Neural cell (in vitro differentiated cells): ENCODE results near the gene EXOC3L2. TPM values are rescaled to one million over a fixed set of nuclear protein-coding genes. Genes with fewer than 3 reads are reported as not detected.

Experiments used
- H2AFZ ChIP-seq: fragments of 200-600, 300-800 bp; sonication (generic), shearing (Covaris generic); 2 replicates; pipeline ENCODE4 v1.6.0; 2014; ENCODE audit warnings: low read depth, mild to moderate bottlenecking, antibody characterized with exemption, low read length, moderate library complexity
- H3F3A ChIP-seq: fragments of 200-600 bp; shearing (Covaris generic); 2 replicates; pipeline ENCODE4 v1.6.1; 2016; ENCODE audit warnings: mild to moderate bottlenecking, moderate library complexity, mixed read lengths, antibody characterized with exemption, low read length; ENCODE audit not compliant: insufficient read depth, poor library complexity, severe bottlenecking
- H3K27ac ChIP-seq: fragments of 200-600, 300-800 bp; sonication (generic), shearing (Covaris generic); 2 replicates; pipeline ENCODE4 v1.5.1; 2014; ENCODE audit warnings: mild to moderate bottlenecking, low read length, moderate library complexity
- H3K27me3 ChIP-seq: fragments of 300-800, 200-600 bp; sonication (generic), shearing (Covaris generic); 2 replicates; pipeline ENCODE4 v1.6.0; 2014; ENCODE audit warnings: mild to moderate bottlenecking, low read depth, low read length, moderate library complexity; ENCODE audit not compliant: insufficient read depth
- H3K36me3 ChIP-seq: fragments of 300-800, 200-600 bp; sonication (generic), shearing (Covaris generic); 2 replicates; pipeline ENCODE4 v1.5.1; 2014; ENCODE audit warnings: mild to moderate bottlenecking, antibody characterized with exemption, low read length, moderate library complexity; ENCODE audit not compliant: insufficient read depth
- H3K4me2 ChIP-seq: fragments of 300-800, 200-600 bp; sonication (generic), shearing (Covaris generic); 2 replicates; pipeline ENCODE4 v1.6.0; 2014; ENCODE audit warnings: mild to moderate bottlenecking, low read length
- H3K4me3 ChIP-seq: fragments of 300-800, 200-600 bp; sonication (generic), shearing (Covaris generic); 2 replicates; pipeline ENCODE4 v1.5.1; 2014; ENCODE audit warnings: mild to moderate bottlenecking, low read length, moderate library complexity
- H3K79me2 ChIP-seq: fragments of 200-600 bp; shearing (Covaris generic); replicated peaks from 2 replicates; pipeline ENCODE4 v1.6.0; 2014; ENCODE audit warnings: mild to moderate bottlenecking, low read length, moderate library complexity; ENCODE audit not compliant: insufficient read depth
- H3K9ac ChIP-seq: fragments of 300-800, 200-600 bp; sonication (generic), shearing (Covaris generic); 2 replicates; pipeline ENCODE4 v1.6.1; 2016; ENCODE audit warnings: mild to moderate bottlenecking, low read length, mixed read lengths
- H3K9me2 ChIP-seq: fragments of 200-600 bp; shearing (Covaris generic); 2 replicates; pipeline ENCODE4 v1.6.1; 2016; ENCODE audit warnings: mild to moderate bottlenecking, low read length, mixed read lengths; ENCODE audit not compliant: insufficient read depth
- H3K9me3 ChIP-seq: fragments of 200-600, 300-800 bp; sonication (generic), shearing (Covaris generic); 2 replicates; pipeline ENCODE4 v1.6.1; 2016; ENCODE audit warnings: mild to moderate bottlenecking, mixed run types, low read length, moderate library complexity, mixed read lengths
- H4K20me1 ChIP-seq: fragments of 200-600 bp; shearing (Covaris generic); 2 replicates; pipeline ENCODE4 v1.6.1; 2016; ENCODE audit warnings: mild to moderate bottlenecking, mixed run types; ENCODE audit not compliant: insufficient read depth
- CTCF ChIP-seq: fragments of 450-650 bp; IDR thresholded peaks from 2 replicates; pipeline ENCODE4 v1.5.1; 2014; ENCODE audit warnings: antibody characterized with exemption, mild to moderate bottlenecking, moderate library complexity; ENCODE audit not compliant: poor library complexity, severe bottlenecking
- EP300 ChIP-seq: fragments of 450-650 bp; conservative IDR thresholded peaks from 2 replicates; pipeline ENCODE4 v1.6.1; 2014; ENCODE audit warnings: antibody characterized with exemption, mild to moderate bottlenecking, moderate library complexity; ENCODE audit not compliant: poor library complexity, severe bottlenecking
- EZH2 ChIP-seq: fragments of 200-600, 300-800 bp; shearing (Covaris generic), sonication (generic); IDR thresholded peaks from 2 replicates; pipeline ENCODE4 v1.6.1; 2014; ENCODE audit warnings: antibody characterized with exemption, low read length, borderline replicate concordance, mild to moderate bottlenecking; ENCODE audit not compliant: insufficient read depth, poor library complexity, severe bottlenecking
- MXI1 ChIP-seq: fragments of 450-650 bp; conservative IDR thresholded peaks from 2 replicates; pipeline ENCODE4 v1.6.1; 2014; ENCODE audit warnings: antibody characterized with exemption, mild to moderate bottlenecking; ENCODE audit not compliant: poor library complexity, severe bottlenecking
- POLR2AphosphoS5 ChIP-seq: IDR thresholded peaks from 2 replicates; pipeline ENCODE4 v1.6.1; 2012
- RAD21 ChIP-seq: fragments of 450-650 bp; conservative IDR thresholded peaks from 2 replicates; pipeline ENCODE4 v1.6.1; 2014; ENCODE audit warnings: antibody characterized with exemption, mild to moderate bottlenecking, moderate library complexity
- REST ChIP-seq: IDR thresholded peaks from 2 replicates; pipeline ENCODE4 v1.6.1; 2012; ENCODE audit warnings: borderline replicate concordance
- SMC3 ChIP-seq: fragments of 450-650 bp; conservative IDR thresholded peaks from 2 replicates; pipeline ENCODE4 v1.6.1; 2014; ENCODE audit warnings: antibody characterized with exemption, mild to moderate bottlenecking, moderate library complexity; ENCODE audit not compliant: poor library complexity
- TAF1 ChIP-seq: IDR thresholded peaks from 2 replicates; pipeline ENCODE4 v1.6.1; 2012; ENCODE audit warnings: low read depth
- polyA plus RNA-seq: library from polyadenylated mRNA; depleted of rRNA; stranded (reverse); fragments of >200 nt; gene quantifications from 2 replicates; pipeline ENCODE4 v1.2.3, GENCODE V29; 2014

The EXOC3L2 gene
- polyA plus RNA-seq, 1 donor from 2014 or later = not detected

GRCh38 chr19:45170146-45171106 is 74.8 kb downstream of the EXOC3L2 start:
- TF ChIP-seq RAD21 (no peak), CTCF (no peak), REST (no peak), SMC3 (no peak), POLR2AphosphoS5 (no peak), EZH2 (no peak), EP300 (no peak), MXI1 (no peak), TAF1 (no peak)

GRCh38 chr19:45169602-45170001 is 75.6 kb downstream of the EXOC3L2 start:
- no peaks in the 10 kb centered on the region for H3K36me3 ChIP-seq
- TF ChIP-seq TAF1 = no peak
- no peak for TF ChIP-seq CTCF
- TF ChIP-seq POLR2AphosphoS5 = no peak
- no peak for TF ChIP-seq REST
- TF ChIP-seq EP300 = no peak
- TF ChIP-seq RAD21 = no peak
- no peak for TF ChIP-seq MXI1
- TF ChIP-seq EZH2 = no peak
- TF ChIP-seq SMC3 = no peak
- no peak overlapping the region for H3K9ac ChIP-seq
- H3F3A ChIP-seq = no peaks in the 10 kb centered on the region
- no peak overlapping the region for H3K4me2 ChIP-seq
- no peaks in the 10 kb centered on the region for H3K9me2 ChIP-seq
- no peaks in the 10 kb centered on the region for H3K9me3 ChIP-seq
- H3K4me3 ChIP-seq = no peak overlapping the region
- no peaks in the 10 kb centered on the region for H3K27me3 ChIP-seq
- H3K79me2 ChIP-seq = no peaks in the 10 kb centered on the region
- H2AFZ ChIP-seq = no peak overlapping the region
- no peak overlapping the region for H3K27ac ChIP-seq
- no peaks in the 10 kb centered on the region for H4K20me1 ChIP-seq

More at GRCh38 chr19:45170146-45171106, 74.8 kb downstream of the EXOC3L2 start:
- H3K9me2 ChIP-seq = no peaks in the 10 kb centered on the region
- H2AFZ ChIP-seq = no peak overlapping the region
- no peaks in the 10 kb centered on the region for H3K36me3 ChIP-seq
- no peaks in the 10 kb centered on the region for H3F3A ChIP-seq
- no peak overlapping the region for H3K4me2 ChIP-seq
- no peaks in the 10 kb centered on the region for H3K79me2 ChIP-seq
- H3K9me3 ChIP-seq = no peaks in the 10 kb centered on the region
- H3K27me3 ChIP-seq = no peaks in the 10 kb centered on the region
- H3K4me3 ChIP-seq = no peak overlapping the region
- H3K27ac ChIP-seq = no peak overlapping the region
- H3K9ac ChIP-seq = no peak overlapping the region
- no peaks in the 10 kb centered on the region for H4K20me1 ChIP-seq
